C4-2B (cell line): ENCODE measurements around the gene MUL1.

Source experiments
- H3K27ac ChIP-seq: fragments of 450-650 bp; 2 replicates; pipeline ENCODE4 v1.5.1; 2017
- ZFX ChIP-seq: fragments of 450-650 bp; IDR thresholded peaks from 2 replicates; pipeline ENCODE4 v1.6.1; 2017
- TF ChIP-seq, protein P1 (sequence below): fragments of 450-650 bp; conservative IDR thresholded peaks from 2 replicates; pipeline ENCODE4 v1.5.1; 2017; ENCODE audit warnings: mild to moderate bottlenecking

MUL1 gene

DNA sequence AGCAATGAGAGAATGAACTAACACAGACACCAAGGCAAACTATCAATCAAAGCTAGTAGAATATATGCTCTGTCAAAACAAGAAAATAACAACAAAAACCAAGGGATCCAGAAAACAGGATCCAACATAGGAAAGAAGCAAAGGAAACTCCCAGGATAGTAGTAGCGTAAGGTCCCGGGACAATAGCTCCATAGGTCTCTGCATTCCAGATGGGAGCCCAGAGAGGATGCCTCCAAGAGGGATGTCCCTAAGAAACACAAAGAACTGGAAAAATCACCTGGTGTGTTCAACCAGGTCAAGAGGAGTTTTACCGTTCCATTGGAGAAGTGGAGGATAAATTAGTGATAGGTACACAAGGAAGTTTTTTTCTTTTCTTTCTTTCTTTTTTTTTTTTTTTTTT lies 38.7 kb upstream of the MUL1 start:
- H3K27ac ChIP-seq: no peak overlapping the region
- TF ChIP-seq ZFX: no peak
- TF ChIP-seq, protein P1, sequence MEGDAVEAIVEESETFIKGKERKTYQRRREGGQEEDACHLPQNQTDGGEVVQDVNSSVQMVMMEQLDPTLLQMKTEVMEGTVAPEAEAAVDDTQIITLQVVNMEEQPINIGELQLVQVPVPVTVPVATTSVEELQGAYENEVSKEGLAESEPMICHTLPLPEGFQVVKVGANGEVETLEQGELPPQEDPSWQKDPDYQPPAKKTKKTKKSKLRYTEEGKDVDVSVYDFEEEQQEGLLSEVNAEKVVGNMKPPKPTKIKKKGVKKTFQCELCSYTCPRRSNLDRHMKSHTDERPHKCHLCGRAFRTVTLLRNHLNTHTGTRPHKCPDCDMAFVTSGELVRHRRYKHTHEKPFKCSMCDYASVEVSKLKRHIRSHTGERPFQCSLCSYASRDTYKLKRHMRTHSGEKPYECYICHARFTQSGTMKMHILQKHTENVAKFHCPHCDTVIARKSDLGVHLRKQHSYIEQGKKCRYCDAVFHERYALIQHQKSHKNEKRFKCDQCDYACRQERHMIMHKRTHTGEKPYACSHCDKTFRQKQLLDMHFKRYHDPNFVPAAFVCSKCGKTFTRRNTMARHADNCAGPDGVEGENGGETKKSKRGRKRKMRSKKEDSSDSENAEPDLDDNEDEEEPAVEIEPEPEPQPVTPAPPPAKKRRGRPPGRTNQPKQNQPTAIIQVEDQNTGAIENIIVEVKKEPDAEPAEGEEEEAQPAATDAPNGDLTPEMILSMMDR: no peak

DNA sequence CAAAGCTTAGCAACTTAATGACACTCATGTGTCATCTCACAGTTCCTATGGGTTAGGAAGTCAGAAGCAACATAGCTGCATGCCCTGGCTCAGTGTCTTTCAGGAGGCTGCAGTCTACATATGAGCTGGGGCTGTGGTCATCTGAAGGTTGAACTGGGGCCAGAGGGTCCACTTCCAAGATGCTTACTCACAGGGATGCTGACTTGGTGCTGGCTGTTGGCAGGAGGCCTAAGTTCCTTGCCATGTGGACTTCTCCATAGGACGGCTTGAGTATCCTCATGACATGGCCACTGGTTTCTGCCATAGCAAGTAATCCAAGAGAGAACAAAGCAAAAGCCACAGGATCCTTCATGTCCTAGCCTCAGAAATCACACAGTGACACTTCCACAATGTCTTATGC lies 32.3 kb upstream of the MUL1 start:
- TF ChIP-seq ZFX: no peak
- TF ChIP-seq, protein P1: no peak
- H3K27ac ChIP-seq: no peak overlapping the region

DNA sequence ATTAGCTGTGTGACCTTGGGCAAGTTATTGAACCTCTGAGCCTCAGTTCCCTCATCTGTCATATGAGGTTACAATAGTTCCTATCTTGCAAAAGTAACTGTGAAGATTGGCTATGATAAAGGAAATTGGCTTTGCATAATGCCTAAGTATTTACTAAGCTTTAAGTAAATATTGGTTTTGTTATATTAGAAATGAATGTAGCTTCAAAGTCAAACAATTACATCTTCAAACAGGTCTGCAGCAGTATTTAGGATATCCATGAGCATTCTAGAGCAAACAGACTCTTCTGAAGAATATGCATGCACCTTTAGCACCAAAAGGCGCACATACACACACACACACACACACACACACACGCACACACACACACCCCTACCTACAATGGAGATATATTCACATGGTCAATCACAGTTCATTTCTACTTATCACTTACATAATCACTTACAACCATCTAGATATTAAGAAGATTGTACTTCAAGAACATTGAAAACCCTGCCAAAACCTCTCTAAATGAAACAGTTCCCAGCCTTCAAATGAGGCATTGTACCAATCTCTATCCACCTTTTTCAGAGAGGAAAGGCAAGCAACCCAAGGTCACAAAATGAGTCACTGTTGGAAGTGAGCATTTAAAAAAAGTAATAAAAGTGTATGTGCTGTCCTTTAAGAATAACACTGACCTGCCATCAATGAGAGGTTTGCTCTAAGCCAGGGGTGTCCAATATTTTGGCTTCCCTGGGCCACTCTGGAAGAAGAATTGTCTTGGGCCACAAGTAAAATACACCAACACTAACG lies 31.0 kb upstream of the MUL1 start:
- H3K27ac ChIP-seq: no peak overlapping the region
- TF ChIP-seq, protein P1: no peak
- TF ChIP-seq ZFX: no peak

DNA sequence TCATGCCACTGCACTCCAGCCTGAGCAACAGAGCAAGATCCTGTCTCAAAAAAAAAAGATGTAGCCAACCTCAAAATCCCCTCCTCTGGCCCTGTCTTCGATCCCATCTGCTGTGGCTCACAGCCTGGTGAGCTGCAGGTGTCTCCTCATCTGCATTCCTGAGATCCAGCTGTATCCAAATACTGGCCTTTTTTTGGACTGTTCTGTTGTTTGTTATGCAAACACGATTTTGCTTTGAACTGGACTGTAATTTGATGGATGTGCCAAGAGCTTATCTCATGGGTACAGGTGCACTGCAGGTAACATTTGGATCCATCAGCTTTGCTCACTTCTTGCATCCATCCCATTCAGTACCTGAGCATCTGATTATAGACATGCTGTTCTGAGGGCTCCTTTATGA lies 30.3 kb upstream of the MUL1 start:
- no peak for TF ChIP-seq ZFX
- TF ChIP-seq, protein P1: no peak
- no peak overlapping the region for H3K27ac ChIP-seq

DNA sequence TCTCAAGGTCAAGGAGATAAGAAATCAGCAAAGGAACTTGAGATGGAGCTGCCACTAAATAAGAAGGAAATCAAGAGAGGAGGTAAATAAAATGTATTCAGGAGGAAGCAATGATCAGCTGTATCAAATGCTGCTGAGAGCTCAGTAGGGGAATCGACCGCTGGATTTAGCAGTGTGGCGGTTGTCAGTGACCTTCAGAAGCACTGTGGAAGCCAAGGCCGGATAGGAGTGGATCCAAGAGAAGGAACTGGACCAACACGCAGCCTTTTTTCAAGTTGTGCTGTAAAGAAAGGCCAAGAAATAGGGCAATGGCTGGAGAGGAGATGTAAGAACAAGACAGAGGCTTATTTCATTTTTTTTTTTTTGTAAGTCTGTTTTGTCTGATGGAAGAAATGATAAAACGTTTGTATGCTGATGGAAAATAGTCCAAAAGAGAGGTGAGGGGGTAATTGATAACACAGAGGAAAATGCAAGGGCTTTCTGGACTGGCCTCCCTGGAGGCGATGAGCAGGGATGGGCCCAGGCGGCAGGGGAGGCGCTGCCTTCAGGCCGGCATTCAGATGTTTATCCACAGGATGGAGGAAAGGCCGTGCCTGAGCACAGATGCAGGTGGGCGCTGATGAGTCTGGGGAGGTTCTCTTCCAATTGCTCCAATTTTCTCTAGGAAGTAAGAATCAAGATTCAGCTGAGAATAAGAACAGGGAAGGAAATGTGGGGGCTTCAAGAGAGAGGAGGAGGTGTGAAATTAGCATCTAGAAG lies 26.9 kb upstream of the MUL1 start:
- TF ChIP-seq ZFX: no peak
- TF ChIP-seq, protein P1: no peak
- H3K27ac ChIP-seq: no peak overlapping the region

DNA sequence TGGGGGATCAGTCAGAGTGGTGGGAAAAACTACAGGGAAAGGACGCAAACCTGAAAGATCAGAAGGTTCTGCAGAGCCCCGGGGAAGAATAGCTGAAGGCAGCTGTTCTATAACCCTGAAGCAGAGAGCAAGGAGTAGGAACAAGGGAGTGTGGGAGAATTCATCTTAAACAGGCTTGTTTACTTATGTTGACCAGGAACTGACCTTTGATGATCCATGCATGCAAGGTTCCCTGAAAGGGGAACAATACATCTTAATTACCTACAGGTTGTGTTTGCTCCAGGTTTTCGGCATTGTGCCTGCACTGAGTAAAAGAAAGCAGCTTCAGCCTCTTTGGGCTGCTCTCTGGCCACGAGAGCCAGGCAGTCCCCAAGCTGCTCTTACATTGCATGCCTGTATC lies 25.7 kb upstream of the MUL1 start:
- H3K27ac ChIP-seq: no peak overlapping the region

More for the DNA sequence above, 25.7 kb upstream of the MUL1 start:
- TF ChIP-seq, protein P1: no peak
- TF ChIP-seq ZFX: no peak
